ENCODE data around the gene ADRA2B.

ADRA2B gene

GRCh38 chr2:96117701-96118588, 1.6 kb upstream of the ADRA2B start:
- Histone ChIP-seq H3K9ac (ENCODE audit: low read length in 5 of 5) (no peak overlapping the region), H3K9me3 (ENCODE audit: control insufficient read depth in 5 of 5, low read length in 5 of 5) (no peaks in the 10 kb centered on the region), H3K27ac (ENCODE audit: low read depth, low read length) (no peak overlapping the region), H3K27me3 (ENCODE audit: control insufficient read depth in 5 of 5, insufficient read depth in 4 of 5, low read length in 5 of 5) (peaks cover 33 to 61% (median 37%) of the 10 kb centered on the region in 5 donors), H3K36me3 (ENCODE audit: control insufficient read depth in 5 of 5, insufficient read depth in 5 of 5, low read length in 5 of 5) (no peaks in the 10 kb centered on the region), H3K4me1 (ENCODE audit: control insufficient read depth in 5 of 5, insufficient read depth in 5 of 5, low read length in 5 of 5) (peaks cover 0 to 18% (median 10%) of the 10 kb centered on the region in 5 donors), H3K4me3 (ENCODE audit: low read depth in 1 of 5, low read length in 5 of 5) (no peak overlapping the region)

GRCh38 chr2:96116879-96117533, 635 bp upstream of the ADRA2B start:
- no peaks in the 10 kb centered on the region for H3K36me3 ChIP-seq (ENCODE audit: control insufficient read depth in 5 of 5, insufficient read depth in 5 of 5, low read length in 5 of 5)
- H3K27ac ChIP-seq (ENCODE audit: low read depth, low read length) = no peak overlapping the region
- peaks cover 0 to 18% (median 10%) of the 10 kb centered on the region in 5 donors for H3K4me1 ChIP-seq (ENCODE audit: control insufficient read depth in 5 of 5, insufficient read depth in 5 of 5, low read length in 5 of 5)
- peak overlapping the region in 4 of 5 donors; percentile 22 to 66 (median 50) for H3K4me3 ChIP-seq (ENCODE audit: low read depth in 1 of 5, low read length in 5 of 5)
- no peak overlapping the region for H3K9ac ChIP-seq (ENCODE audit: low read length in 5 of 5)
- H3K9me3 ChIP-seq (ENCODE audit: control insufficient read depth in 5 of 5, low read length in 5 of 5) = no peaks in the 10 kb centered on the region
- H3K27me3 ChIP-seq (ENCODE audit: control insufficient read depth in 5 of 5, insufficient read depth in 4 of 5, low read length in 5 of 5) = peaks cover 33 to 61% (median 37%) of the 10 kb centered on the region in 5 donors

GRCh38 chr2:96115631-96116423, 544 bp downstream of the ADRA2B start:
- Histone ChIP-seq H3K9me3 (ENCODE audit: control insufficient read depth in 5 of 5, low read length in 5 of 5) (no peaks in the 10 kb centered on the region), H3K4me1 (ENCODE audit: control insufficient read depth in 5 of 5, insufficient read depth in 5 of 5, low read length in 5 of 5) (peaks cover 0 to 18% (median 10%) of the 10 kb centered on the region in 5 donors), H3K9ac (ENCODE audit: low read length in 5 of 5) (no peak overlapping the region), H3K4me3 (ENCODE audit: low read depth in 1 of 5, low read length in 5 of 5) (peak overlapping the region in 4 of 5 donors; percentile 22 to 66 (median 50)), H3K27me3 (ENCODE audit: control insufficient read depth in 5 of 5, insufficient read depth in 4 of 5, low read length in 5 of 5) (peaks cover 26 to 52% (median 35%) of the 10 kb centered on the region in 5 donors), H3K27ac (ENCODE audit: low read depth, low read length) (no peak overlapping the region), H3K36me3 (ENCODE audit: control insufficient read depth in 5 of 5, insufficient read depth in 5 of 5, low read length in 5 of 5) (no peaks in the 10 kb centered on the region)

- H3K9me3 ChIP-seq (ENCODE audit: control insufficient read depth in 5 of 5, low read length in 5 of 5) = no peaks in the 10 kb centered on the region
- peaks cover 0 to 18% (median 10%) of the 10 kb centered on the region in 5 donors for H3K4me1 ChIP-seq (ENCODE audit: control insufficient read depth in 5 of 5, insufficient read depth in 5 of 5, low read length in 5 of 5)
- H3K27me3 ChIP-seq (ENCODE audit: control insufficient read depth in 5 of 5, insufficient read depth in 4 of 5, low read length in 5 of 5) = peaks cover 22 to 47% (median 34%) of the 10 kb centered on the region in 5 donors
- H3K9ac ChIP-seq (ENCODE audit: low read length in 5 of 5) = no peak overlapping the region
- H3K36me3 ChIP-seq (ENCODE audit: control insufficient read depth in 5 of 5, insufficient read depth in 5 of 5, low read length in 5 of 5) = no peaks in the 10 kb centered on the region
- no peak overlapping the region for H3K4me3 ChIP-seq (ENCODE audit: low read depth in 1 of 5, low read length in 5 of 5)
- H3K27ac ChIP-seq (ENCODE audit: low read depth, low read length) = no peak overlapping the region
Measured at GRCh38 chr2:96114903-96115581, 1.3 kb downstream of the ADRA2B start.

GRCh38 chr2:96114546-96114902, 1.8 kb downstream of the ADRA2B start:
- Histone ChIP-seq H3K9me3 (ENCODE audit: control insufficient read depth in 5 of 5, low read length in 5 of 5) (no peaks in the 10 kb centered on the region), H3K9ac (ENCODE audit: low read length in 5 of 5) (no peak overlapping the region), H3K4me1 (ENCODE audit: control insufficient read depth in 5 of 5, insufficient read depth in 5 of 5, low read length in 5 of 5) (peaks cover under 1 to 19% (median 10%) of the 10 kb centered on the region in 5 donors), H3K4me3 (ENCODE audit: low read depth in 1 of 5, low read length in 5 of 5) (no peak overlapping the region), H3K27ac (ENCODE audit: low read depth, low read length) (no peak overlapping the region), H3K27me3 (ENCODE audit: control insufficient read depth in 5 of 5, insufficient read depth in 4 of 5, low read length in 5 of 5) (peaks cover 22 to 45% (median 32%) of the 10 kb centered on the region in 5 donors), H3K36me3 (ENCODE audit: control insufficient read depth in 5 of 5, insufficient read depth in 5 of 5, low read length in 5 of 5) (no peaks in the 10 kb centered on the region)

- Histone ChIP-seq H3K36me3 (ENCODE audit: control insufficient read depth in 5 of 5, insufficient read depth in 5 of 5, low read length in 5 of 5) (no peaks in the 10 kb centered on the region), H3K27ac (ENCODE audit: low read depth, low read length) (no peak overlapping the region), H3K4me3 (ENCODE audit: low read depth in 1 of 5, low read length in 5 of 5) (no peak overlapping the region), H3K27me3 (ENCODE audit: control insufficient read depth in 5 of 5, insufficient read depth in 4 of 5, low read length in 5 of 5) (peaks cover 22 to 39% (median 27%) of the 10 kb centered on the region in 5 donors), H3K4me1 (ENCODE audit: control insufficient read depth in 5 of 5, insufficient read depth in 5 of 5, low read length in 5 of 5) (peaks cover 2 to 25% (median 11%) of the 10 kb centered on the region in 5 donors), H3K9ac (ENCODE audit: low read length in 5 of 5) (no peak overlapping the region), H3K9me3 (ENCODE audit: control insufficient read depth in 5 of 5, low read length in 5 of 5) (no peaks in the 10 kb centered on the region)
Measured at GRCh38 chr2:96113951-96114350, 2.4 kb downstream of the ADRA2B start.

- H3K9me3 ChIP-seq (ENCODE audit: control insufficient read depth in 5 of 5, low read length in 5 of 5) = no peaks in the 10 kb centered on the region
- H3K4me3 ChIP-seq (ENCODE audit: low read depth in 1 of 5, low read length in 5 of 5) = no peak overlapping the region
- peaks cover 21 to 39% (median 22%) of the 10 kb centered on the region in 5 donors for H3K27me3 ChIP-seq (ENCODE audit: control insufficient read depth in 5 of 5, insufficient read depth in 4 of 5, low read length in 5 of 5)
- peaks cover 5 to 30% (median 17%) of the 10 kb centered on the region in 5 donors for H3K4me1 ChIP-seq (ENCODE audit: control insufficient read depth in 5 of 5, insufficient read depth in 5 of 5, low read length in 5 of 5)
- no peak overlapping the region for H3K27ac ChIP-seq (ENCODE audit: low read depth, low read length)
- no peaks in the 10 kb centered on the region for H3K36me3 ChIP-seq (ENCODE audit: control insufficient read depth in 5 of 5, insufficient read depth in 5 of 5, low read length in 5 of 5)
- H3K9ac ChIP-seq (ENCODE audit: low read length in 5 of 5) = no peak overlapping the region
Measured at GRCh38 chr2:96113367-96113677, 3.0 kb downstream of the ADRA2B start.

- no peaks in the 10 kb centered on the region for H3K36me3 ChIP-seq (ENCODE audit: control insufficient read depth in 5 of 5, insufficient read depth in 5 of 5, low read length in 5 of 5)
- no peak overlapping the region for H3K9ac ChIP-seq (ENCODE audit: low read length in 5 of 5)
- no peak overlapping the region for H3K27ac ChIP-seq (ENCODE audit: low read depth, low read length)
- no peak overlapping the region for H3K4me3 ChIP-seq (ENCODE audit: low read depth in 1 of 5, low read length in 5 of 5)
- H3K9me3 ChIP-seq (ENCODE audit: control insufficient read depth in 5 of 5, low read length in 5 of 5) = no peaks in the 10 kb centered on the region
- H3K27me3 ChIP-seq (ENCODE audit: control insufficient read depth in 5 of 5, insufficient read depth in 4 of 5, low read length in 5 of 5) = peaks cover 15 to 39% (median 21%) of the 10 kb centered on the region in 5 donors
- H3K4me1 ChIP-seq (ENCODE audit: control insufficient read depth in 5 of 5, insufficient read depth in 5 of 5, low read length in 5 of 5) = peaks cover 5 to 30% (median 22%) of the 10 kb centered on the region in 5 donors
Measured at GRCh38 chr2:96112501-96113366, 3.6 kb downstream of the ADRA2B start.
